OCI-LY3 (cell line): ENCODE data around the gene MCC.

ENCODE experiments used
- EZH2phosphoT487 ChIP-seq: fragments of 200-600 bp; shearing (Covaris generic); IDR thresholded peaks from 2 replicates; pipeline ENCODE4 v1.6.1; 2018; ENCODE audit warnings: antibody characterized with exemption, mixed run types, low read depth
- TF ChIP-seq, protein P1 (sequence below): fragments of 200-600, 300-600 bp; sonication (generic); IDR thresholded peaks from 2 replicates; pipeline ENCODE4 v1.5.1; 2014; ENCODE audit warnings: antibody characterized with exemption, low read length, low read depth

DNA sequence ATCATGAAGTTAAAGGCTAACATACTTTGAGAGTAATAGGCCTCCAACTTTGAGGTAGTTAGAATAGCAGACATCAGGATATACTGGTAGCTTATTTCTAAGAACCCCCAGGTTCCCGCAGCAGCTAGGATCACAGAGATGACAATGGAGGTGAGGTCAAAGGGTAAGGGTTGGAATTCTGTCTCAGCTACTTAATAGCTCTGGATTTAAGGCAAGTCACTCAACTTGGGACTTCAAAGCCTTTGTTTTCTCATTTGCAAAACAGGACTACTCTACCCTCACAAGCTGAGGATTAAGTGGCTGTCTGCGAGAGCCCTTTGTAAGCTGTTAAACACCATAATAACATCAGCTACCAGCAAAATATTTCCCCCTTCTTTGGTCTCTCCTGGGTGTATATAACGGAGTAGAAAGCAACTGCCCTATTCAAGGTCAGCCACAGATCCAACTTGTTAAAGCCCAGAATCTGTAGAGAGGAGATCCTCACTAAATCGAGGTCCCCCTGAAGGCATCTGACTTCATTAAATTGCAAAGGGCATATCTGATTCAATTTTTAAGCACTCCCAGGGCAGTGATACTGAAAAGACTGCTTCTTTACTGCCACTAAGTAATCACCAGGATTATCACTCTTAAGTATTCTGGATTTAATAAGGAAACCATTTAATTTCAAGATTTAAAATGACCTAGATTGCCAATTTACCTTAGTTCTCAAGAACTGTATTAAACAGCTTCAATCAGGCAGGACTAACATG is 407.0 kb downstream of the MCC start:
- TF ChIP-seq, protein P1, sequence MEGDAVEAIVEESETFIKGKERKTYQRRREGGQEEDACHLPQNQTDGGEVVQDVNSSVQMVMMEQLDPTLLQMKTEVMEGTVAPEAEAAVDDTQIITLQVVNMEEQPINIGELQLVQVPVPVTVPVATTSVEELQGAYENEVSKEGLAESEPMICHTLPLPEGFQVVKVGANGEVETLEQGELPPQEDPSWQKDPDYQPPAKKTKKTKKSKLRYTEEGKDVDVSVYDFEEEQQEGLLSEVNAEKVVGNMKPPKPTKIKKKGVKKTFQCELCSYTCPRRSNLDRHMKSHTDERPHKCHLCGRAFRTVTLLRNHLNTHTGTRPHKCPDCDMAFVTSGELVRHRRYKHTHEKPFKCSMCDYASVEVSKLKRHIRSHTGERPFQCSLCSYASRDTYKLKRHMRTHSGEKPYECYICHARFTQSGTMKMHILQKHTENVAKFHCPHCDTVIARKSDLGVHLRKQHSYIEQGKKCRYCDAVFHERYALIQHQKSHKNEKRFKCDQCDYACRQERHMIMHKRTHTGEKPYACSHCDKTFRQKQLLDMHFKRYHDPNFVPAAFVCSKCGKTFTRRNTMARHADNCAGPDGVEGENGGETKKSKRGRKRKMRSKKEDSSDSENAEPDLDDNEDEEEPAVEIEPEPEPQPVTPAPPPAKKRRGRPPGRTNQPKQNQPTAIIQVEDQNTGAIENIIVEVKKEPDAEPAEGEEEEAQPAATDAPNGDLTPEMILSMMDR, result no peak
- no peak for TF ChIP-seq EZH2phosphoT487
